ENCODE results near the gene GALM. TPM values are rescaled to one million over a fixed set of nuclear protein-coding genes. Genes with fewer than 3 reads are reported as not detected.
"Not testable (repeated sequence)": the region's sequence is repeated elsewhere in the genome, so short reads cannot be mapped to it uniquely, and the experiment has no call there.

The GALM gene
- total RNA-seq, 1 donor from 2014 or later: 17.6 TPM

GRCh38 chr2:38632980-38633379 lies 32.9 kb upstream of the GALM start:
- H3K4me1 Mint-ChIP-seq: peaks cover 13% of the 10 kb centered on the region
- no peaks in the 10 kb centered on the region for H3K27me3 Mint-ChIP-seq (ENCODE audit: low read depth)
- no peak overlapping the region for H3K4me3 Mint-ChIP-seq
- TF ChIP-seq, protein P1, sequence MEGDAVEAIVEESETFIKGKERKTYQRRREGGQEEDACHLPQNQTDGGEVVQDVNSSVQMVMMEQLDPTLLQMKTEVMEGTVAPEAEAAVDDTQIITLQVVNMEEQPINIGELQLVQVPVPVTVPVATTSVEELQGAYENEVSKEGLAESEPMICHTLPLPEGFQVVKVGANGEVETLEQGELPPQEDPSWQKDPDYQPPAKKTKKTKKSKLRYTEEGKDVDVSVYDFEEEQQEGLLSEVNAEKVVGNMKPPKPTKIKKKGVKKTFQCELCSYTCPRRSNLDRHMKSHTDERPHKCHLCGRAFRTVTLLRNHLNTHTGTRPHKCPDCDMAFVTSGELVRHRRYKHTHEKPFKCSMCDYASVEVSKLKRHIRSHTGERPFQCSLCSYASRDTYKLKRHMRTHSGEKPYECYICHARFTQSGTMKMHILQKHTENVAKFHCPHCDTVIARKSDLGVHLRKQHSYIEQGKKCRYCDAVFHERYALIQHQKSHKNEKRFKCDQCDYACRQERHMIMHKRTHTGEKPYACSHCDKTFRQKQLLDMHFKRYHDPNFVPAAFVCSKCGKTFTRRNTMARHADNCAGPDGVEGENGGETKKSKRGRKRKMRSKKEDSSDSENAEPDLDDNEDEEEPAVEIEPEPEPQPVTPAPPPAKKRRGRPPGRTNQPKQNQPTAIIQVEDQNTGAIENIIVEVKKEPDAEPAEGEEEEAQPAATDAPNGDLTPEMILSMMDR (IDR thresholded peaks at IDR 0.05; ENCODE audit: unreplicated experiment): no peak
- H3K27ac Mint-ChIP-seq: no peak overlapping the region
- no peak for DNase-seq (ENCODE audit: low spot score in 2 of 2, unreplicated experiment in 2 of 2)
- peaks cover 7% of the 10 kb centered on the region for H3K9me3 Mint-ChIP-seq
- no peaks in the 10 kb centered on the region for H3K36me3 Mint-ChIP-seq

DNA sequence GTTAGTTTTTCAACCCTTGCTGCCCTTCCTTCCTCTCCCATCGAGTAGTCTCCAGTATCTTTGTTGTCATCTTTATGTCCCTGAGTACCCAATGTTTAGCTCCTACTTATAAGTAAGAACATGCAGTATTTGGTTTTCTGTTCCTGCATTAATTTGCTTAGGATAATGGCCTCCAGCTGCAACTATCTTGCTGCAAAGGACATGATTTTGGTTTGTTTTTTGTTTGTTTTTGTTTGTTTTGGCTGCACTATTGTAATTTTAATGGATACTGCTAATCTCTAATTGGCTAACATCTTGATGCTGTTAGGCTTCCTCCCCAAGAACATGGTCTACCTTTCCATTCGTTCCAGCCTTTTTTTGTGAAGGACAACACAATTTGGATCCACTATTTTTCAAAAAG lies 32.0 kb upstream of the GALM start:
- peaks cover 14% of the 10 kb centered on the region for H3K4me1 Mint-ChIP-seq
- no peak overlapping the region for H3K4me3 Mint-ChIP-seq
- H3K27ac Mint-ChIP-seq: no peak overlapping the region
- no peaks in the 10 kb centered on the region for H3K27me3 Mint-ChIP-seq (ENCODE audit: low read depth)
- peaks cover 7% of the 10 kb centered on the region for H3K9me3 Mint-ChIP-seq
- DNase-seq (ENCODE audit: low spot score in 2 of 2, unreplicated experiment in 2 of 2): no peak
- TF ChIP-seq, protein P1 (IDR thresholded peaks at IDR 0.05; ENCODE audit: unreplicated experiment): no peak
- H3K36me3 Mint-ChIP-seq: no peaks in the 10 kb centered on the region

DNA sequence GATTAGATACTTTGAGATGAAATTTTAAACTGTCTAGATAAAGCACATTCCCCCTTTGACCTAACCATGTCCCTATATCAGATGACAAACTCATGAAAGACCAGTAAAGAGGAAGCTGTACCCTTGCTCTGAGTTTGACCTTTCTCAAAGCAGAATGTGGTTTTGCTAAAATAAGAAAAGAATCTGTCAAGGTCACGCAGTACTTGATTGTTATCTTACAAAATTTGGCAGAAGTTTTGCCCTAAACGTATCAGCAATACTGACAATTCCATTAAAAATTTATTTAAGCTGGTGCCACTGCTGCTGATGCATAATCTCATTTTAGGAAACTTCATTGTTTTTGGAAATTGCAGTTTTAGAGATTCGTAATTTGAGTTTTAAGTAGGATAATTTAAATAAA lies 31.2 kb upstream of the GALM start:
- peaks cover 7% of the 10 kb centered on the region for H3K9me3 Mint-ChIP-seq
- TF ChIP-seq, protein P1 (IDR thresholded peaks at IDR 0.05; ENCODE audit: unreplicated experiment): no peak
- H3K27me3 Mint-ChIP-seq (ENCODE audit: low read depth): no peaks in the 10 kb centered on the region
- no peak for DNase-seq (ENCODE audit: low spot score in 2 of 2, unreplicated experiment in 2 of 2)
- no peak overlapping the region for H3K4me3 Mint-ChIP-seq
- peaks cover 14% of the 10 kb centered on the region for H3K4me1 Mint-ChIP-seq
- peak overlapping the region; percentile 30 for H3K27ac Mint-ChIP-seq
- no peaks in the 10 kb centered on the region for H3K36me3 Mint-ChIP-seq

DNA sequence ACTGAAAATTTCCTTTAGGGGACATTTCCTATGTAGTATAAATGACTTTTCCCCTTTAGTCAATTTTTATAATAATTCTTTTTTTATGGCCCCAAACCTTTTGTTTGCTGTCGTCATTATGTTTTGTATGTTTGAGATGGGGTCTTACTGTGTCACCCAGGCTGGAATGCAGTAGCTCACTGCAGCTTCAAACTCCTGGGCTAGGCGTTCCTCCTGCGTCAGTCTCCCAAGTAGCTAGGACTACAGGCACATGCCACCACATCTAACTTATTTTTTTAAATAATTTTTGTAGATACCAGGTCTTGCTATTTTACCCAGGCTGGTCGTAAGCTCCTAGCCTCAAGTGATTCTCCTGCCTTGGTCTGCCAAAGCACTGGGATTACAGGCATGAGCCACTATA lies 30.8 kb upstream of the GALM start:
- Mint-ChIP-seq H3K36me3 (no peaks in the 10 kb centered on the region), H3K9me3 (peaks cover 3% of the 10 kb centered on the region), H3K4me3 (no peak overlapping the region), H3K27me3 (ENCODE audit: low read depth) (no peaks in the 10 kb centered on the region), H3K27ac (no peak overlapping the region), H3K4me1 (peaks cover 14% of the 10 kb centered on the region)
- DNase-seq (ENCODE audit: low spot score in 2 of 2, unreplicated experiment in 2 of 2): no peak
- TF ChIP-seq, protein P1 (IDR thresholded peaks at IDR 0.05; ENCODE audit: unreplicated experiment): no peak

- peaks cover 14% of the 10 kb centered on the region for H3K4me1 Mint-ChIP-seq
- TF ChIP-seq, protein P1 (IDR thresholded peaks at IDR 0.05; ENCODE audit: unreplicated experiment): no peak
Observed at GRCh38 chr2:38636069-38636468, 29.8 kb upstream of the GALM start.

GRCh38 chr2:38642373-38643017 lies 23.4 kb upstream of the GALM start:
- H3K4me1 Mint-ChIP-seq: not testable (repeated sequence)

More at GRCh38 chr2:38636069-38636468, 29.8 kb upstream of the GALM start:
- Mint-ChIP-seq H3K36me3 (no peaks in the 10 kb centered on the region), H3K27ac (no peak overlapping the region), H3K9me3 (no peaks in the 10 kb centered on the region), H3K4me3 (no peak overlapping the region), H3K27me3 (ENCODE audit: low read depth) (no peaks in the 10 kb centered on the region)
- no peak for DNase-seq (ENCODE audit: low spot score in 2 of 2, unreplicated experiment in 2 of 2)

More at GRCh38 chr2:38642373-38643017, 23.4 kb upstream of the GALM start:
- not testable (repeated sequence) for H3K36me3 Mint-ChIP-seq; H3K27me3 Mint-ChIP-seq (ENCODE audit: low read depth); H3K4me3 Mint-ChIP-seq; H3K27ac Mint-ChIP-seq; DNase-seq (ENCODE audit: low spot score in 2 of 2, unreplicated experiment in 2 of 2); H3K9me3 Mint-ChIP-seq

Measured in mesothelial cell of epicardium (in vitro differentiated cells).